Fibroblast of skin of back (primary cell): ENCODE results near the gene MPZL3.
"Not testable (repeated sequence)": the region's sequence is repeated elsewhere in the genome, so short reads cannot be mapped to it uniquely, and the experiment has no call there.

ENCODE experiments used
- DNase-seq: peaks from one replicate; pipeline ENCODE4 v3.0.0-alpha.2; 2013

MPZL3 gene

GRCh38 chr11:118211006-118211405 is 41.2 kb downstream of the MPZL3 start:
- peak; percentile 69 for DNase-seq

GRCh38 chr11:118210323-118210722 is 41.8 kb downstream of the MPZL3 start:
- DNase-seq: no peak

- DNase-seq: no peak
These were observed 43.1 kb downstream of the MPZL3 start for GRCh38 chr11:118209033-118209432.

DNA sequence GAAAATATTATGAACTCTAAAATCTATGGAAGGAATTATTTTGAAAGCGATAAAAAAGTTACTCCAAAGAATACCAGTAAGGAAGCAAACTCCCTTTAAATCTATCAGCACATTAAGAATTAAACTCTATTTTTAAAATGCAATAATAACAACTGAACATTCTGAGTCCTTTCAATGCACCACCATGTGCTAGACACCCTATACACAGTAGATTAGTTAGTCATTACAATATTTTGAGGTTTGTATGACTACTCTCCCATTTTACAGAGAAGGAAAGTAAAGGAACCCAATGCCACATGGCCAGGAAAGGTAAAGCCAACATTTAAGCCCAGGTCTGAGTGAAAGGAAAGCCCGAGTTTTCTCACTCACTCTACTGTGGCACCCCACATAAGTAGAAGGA is 45.1 kb downstream of the MPZL3 start:
- DNase-seq: no peak

GRCh38 chr11:118206391-118207031 is 45.7 kb downstream of the MPZL3 start:
- no peak for DNase-seq

DNA sequence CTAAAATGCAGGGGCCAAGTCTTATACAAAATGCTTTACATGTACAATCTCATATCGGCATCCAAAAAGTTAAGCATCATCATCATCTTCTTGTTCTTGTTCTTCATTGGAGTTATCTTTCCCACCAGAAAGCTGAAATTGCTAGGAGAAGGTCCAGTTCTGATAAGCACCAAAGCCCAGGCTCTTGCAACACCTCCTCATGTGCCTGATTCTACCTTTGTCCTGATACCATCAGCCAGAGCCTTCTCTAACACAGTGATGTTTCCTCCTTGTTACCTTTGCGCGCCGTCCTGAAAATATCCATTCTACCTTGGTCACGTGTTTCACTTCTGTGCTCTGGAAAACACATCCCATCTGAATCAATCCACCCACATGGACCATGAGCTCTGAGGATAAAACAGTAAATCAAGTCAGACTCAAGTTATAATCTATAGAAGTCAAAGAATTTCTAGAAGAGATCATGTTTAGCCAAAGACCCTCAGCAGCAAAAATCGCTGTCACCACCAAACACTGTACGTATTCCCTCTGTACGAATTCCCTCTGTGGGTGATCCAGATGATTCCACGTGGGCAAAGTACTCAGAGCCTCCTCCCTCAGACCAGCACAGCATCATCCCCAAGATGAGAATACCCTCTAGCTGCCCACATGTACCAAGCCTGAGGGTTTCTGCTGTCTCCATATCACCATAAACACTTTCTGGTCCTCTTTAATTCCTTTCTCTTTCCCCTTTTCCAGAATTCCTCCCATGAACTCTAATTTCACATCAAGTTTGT is 46.4 kb downstream of the MPZL3 start:
- no peak for DNase-seq

DNA sequence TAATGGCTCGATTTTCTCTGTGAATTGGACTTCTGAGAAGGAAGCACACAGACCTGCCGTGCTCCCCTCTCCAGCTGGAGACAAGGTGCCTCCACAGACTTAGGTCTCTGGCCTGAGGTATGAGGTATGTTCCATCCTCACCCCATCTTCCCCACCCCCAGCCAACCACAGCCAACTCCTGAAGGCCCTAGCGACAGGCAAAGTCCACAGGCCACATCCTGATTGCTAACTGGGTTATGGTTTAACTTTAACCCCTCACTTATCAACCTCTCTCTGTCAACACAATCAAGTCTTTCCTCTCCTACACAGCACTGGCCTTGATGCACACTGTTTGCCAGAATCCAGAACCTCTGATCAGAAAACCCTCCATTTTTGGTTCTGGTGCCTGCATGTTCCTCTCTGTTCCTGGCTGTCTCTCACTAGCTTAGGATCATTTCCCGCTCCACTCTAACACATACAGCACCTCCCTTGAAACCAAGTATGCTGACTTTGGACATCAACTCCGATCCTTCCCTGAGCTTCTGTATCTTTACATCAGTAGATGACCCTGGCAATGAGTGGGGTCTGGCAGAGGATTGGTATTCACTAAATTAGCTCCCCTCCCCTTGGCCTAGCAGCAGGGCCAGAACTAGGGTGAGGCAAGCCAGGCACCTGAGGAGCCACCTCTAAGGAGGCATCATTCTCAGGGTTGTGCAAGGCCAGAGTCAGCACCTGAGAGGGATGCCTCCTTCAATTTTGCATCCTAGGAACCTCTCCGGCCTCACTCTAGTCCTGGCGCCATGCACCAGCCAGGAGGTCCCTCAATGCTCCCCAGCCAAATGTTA is 49.4 kb downstream of the MPZL3 start:
- no peak for DNase-seq

- DNase-seq: no peak
These were observed 50.2 kb downstream of the MPZL3 start for GRCh38 chr11:118201966-118202365.

GRCh38 chr11:118200901-118201680 is 51.1 kb downstream of the MPZL3 start:
- DNase-seq: no peak

DNA sequence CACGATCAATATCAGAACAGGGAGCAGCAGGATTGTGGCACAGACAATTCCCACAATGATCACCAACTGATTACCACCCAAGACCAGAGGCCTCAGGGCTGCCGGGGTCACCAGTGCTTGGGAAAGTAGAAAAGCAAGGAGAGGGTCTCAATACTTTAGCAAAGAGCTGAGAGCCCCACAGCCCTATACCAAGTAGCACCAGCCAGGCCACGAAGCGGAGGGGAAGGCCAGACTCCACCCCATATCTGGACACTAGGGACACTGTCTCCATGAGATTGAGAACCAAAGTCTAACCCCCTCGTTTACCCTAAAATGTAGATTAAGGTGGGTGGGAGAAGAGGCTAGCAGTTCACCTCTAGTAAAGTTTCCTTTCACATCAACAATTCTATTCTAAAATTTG is 51.7 kb downstream of the MPZL3 start:
- DNase-seq: no peak

DNA sequence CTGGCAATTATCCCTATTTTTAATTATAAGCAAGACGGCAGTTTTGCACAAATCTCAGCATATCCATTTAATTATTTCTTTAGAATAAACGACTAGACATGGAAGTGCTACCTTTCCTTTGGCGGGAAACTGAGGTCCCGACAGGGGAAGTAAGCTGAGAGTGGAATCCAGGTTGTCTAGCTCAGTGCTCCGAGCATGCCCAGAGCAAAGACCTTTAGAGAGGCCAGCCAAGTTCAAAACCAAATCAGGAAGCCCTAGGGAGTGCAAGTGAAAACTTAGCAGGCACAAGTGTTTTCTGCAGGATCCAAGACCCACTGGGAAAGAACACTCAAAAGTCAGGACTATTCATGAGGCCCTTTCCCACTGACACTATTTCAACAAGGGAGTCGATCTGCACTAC is 53.0 kb downstream of the MPZL3 start:
- DNase-seq: no peak

- peak; percentile 52 for DNase-seq
These were observed 53.8 kb downstream of the MPZL3 start for GRCh38 chr11:118198370-118198769.

- peak; percentile 26 for DNase-seq
These were observed 57.1 kb downstream of the MPZL3 start for GRCh38 chr11:118194835-118195627.

- no peak for DNase-seq
These were observed 58.1 kb downstream of the MPZL3 start for GRCh38 chr11:118193910-118194566.

GRCh38 chr11:118192817-118193216 is 59.3 kb downstream of the MPZL3 start:
- not testable (repeated sequence) for DNase-seq

DNA sequence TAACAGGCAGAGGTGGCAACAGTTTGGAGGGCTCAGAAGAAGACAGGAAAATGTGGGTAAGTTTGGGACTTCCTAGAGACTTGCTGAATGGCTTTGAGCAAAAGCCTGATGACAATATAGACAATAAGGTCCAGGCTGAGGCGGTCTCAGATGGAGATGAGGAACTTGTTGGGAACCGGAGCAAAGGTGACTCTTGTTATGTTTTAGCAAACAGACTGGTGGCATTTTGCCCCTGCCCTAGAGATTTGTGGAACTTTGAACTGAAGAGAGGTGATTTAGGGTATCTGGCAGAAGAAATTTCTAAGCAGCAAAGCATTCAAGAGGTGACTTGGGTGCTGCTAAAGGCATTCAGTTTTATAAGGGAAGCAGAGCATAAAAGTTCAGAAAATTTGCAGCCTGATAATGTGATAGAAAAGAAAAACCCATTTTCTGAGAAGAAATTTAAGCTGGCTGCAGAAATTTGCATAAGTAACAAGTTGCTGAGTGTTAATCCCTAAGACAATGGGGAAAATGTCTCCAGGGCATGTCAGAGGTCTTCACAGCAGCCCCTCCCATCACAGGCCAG is 61.1 kb downstream of the MPZL3 start:
- not testable (repeated sequence) for DNase-seq

GRCh38 chr11:118186346-118187107 is 65.6 kb downstream of the MPZL3 start:
- DNase-seq: no peak

DNA sequence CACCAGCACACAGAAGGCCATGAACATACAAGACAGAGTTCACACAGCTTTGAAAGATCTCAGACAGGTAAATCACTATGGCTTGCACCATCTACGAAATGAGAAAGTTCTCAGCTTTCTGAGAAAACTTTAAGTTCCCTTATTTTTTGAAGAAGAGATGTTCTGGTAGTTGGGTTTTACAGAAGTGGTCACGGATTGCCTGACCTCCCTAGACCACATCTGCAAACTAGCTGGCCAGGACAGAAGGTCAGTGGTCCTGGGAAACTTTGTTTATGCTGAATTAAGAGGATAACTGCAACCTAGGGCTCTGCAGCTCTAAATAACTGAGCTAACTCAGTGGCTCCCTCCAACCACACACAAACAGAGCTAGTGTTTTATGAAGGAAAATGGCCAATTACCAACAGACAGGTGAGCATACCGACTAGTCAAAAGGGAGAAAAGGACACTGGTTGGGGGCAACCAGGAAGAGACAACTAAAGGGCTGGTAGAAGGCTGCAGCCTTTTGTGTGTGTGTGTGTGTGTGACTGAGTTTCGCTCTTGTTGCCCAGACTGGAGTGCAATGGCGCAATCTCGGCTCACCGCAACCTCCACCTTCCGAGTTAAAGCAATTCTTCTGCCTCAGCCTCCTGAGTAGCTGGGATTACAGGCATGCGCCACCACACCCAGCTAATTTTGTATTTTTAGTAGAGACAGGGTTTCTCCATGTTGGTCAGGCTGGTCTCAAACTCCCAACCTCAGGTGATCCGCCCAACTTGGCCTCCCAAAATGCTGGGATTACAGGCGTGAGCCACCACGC is 67.2 kb downstream of the MPZL3 start:
- DNase-seq: no peak

GRCh38 chr11:118183691-118184090 is 68.5 kb downstream of the MPZL3 start:
- DNase-seq: not testable (repeated sequence)
